COLO668 (cell line): ENCODE measurements around the gene DISC1.
A peak's percentile ranks its signal among the peaks of the same experiment; 100 is the strongest.
"Not testable (repeated sequence)": the region's sequence is repeated elsewhere in the genome, so short reads cannot be mapped to it uniquely, and the experiment has no call there.

ENCODE experiments used
- DNase-seq: peaks from one replicate; lab custom pipeline; 2025; ENCODE audit not compliant: unreplicated experiment; lab: John Stamatoyannopoulos, UW

The DISC1 gene

DNA sequence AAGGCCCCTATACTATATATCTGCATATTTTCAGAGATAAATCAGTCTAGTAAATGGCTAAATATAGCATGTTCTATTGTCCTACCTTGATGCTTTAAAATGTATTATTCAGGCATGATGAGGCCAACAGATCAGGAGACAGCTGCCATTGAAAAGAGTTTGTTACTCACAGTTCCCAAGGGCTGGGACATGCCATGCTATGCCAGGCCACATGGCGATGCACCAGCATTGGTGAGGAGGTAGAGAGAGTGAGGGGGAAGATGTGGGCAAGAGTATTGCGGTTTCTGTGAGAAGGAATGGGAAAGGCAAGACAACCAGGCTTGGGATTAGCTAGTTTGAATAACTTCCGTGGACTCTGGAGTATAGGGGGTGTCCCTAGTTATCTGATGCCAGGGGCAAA is 316.5 kb downstream of the DISC1 start:
- DNase-seq = no peak

DNA sequence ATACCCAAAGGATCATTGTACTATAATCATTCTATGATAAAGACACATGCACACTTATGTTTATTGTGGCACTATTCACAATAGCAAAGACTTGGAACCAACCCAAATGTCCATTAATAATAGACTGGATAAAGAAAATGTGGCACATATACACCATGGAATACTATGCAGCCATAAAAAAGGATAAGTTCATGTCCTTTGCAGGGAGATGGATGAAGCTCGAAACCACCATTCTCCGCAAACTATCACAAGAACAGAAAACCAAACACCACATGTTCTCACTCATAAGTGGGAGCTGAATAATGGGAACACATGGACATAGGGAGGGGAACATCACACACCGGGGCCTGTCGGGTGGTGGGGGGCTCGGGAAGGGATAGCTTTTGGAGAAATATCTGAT is 321.5 kb downstream of the DISC1 start:
- DNase-seq = not testable (repeated sequence)

DNA sequence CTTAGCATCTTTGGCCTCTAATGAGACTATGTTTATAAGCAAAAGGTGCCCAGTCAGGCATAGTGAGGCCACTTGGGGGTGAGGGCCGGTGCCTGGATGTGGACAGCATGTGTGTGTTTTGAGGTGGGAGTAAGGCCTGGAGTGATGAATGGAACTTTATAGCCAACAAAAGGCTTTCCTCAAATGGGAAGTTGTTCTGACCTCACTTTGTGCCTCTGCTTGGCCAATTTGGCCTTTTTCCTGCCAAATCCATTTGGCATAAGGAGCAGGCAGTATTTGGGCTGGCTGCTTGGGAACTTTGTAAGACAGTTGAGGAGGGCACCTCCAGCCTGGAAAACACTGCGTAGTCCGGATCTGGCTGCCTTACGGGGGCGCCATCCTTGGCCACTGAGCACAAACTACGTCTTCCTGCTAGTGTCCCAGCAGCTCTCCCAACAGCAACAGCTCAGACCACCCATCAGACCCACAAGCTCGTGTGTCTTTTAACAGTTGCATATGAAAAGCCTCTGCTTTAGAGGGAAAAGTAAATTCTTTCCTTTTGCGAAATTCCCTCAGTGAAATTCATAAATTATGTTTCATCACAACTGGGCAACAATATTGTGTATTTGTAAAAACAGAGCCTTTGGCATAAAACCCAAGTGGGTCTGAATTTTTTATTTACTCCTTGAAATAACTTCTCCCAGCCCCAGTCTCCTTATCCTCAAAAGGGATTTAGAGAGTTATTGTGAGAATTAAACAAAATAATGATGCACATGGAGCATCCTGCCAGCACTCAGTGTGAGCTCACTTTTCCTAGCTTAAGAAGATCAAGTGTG is 322.9 kb downstream of the DISC1 start:
- DNase-seq = no peak

DNA sequence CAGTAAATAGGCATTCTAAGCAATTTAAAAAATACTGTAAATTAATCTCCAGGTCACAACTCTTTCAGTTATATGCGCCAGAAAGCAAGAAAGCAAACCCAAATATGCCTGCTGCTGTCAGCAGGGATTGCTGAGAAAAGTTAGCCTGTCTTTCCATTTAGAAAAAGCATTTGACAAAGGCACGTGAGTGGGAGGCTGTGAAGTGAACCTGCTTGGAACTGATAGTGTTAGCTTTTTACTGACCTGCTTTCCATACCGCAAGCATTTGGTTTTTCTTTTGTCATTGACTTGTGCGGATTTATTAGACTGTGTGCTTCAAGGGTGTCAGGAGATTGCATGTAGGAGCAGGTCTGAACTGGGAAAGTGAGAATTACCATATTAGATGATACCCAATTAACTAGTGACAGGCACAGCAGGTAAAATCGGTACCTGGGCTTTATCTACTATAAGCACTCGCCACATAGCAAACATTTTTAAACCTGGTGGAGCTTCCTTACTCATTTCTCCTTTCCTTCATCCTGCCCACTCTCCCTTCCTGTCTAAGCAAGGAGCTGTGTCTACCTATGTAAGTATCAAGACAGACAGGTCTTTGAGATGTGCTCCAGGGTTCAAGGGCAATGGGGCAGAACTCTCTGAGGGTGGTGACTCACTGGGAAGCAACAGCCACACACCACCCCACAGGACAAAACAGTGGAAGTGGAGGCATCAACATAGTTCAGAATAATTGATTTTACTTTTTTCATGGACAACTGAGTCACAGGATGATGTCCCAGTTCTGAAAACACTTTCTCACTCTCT is 323.9 kb downstream of the DISC1 start:
- DNase-seq = no peak

DNA sequence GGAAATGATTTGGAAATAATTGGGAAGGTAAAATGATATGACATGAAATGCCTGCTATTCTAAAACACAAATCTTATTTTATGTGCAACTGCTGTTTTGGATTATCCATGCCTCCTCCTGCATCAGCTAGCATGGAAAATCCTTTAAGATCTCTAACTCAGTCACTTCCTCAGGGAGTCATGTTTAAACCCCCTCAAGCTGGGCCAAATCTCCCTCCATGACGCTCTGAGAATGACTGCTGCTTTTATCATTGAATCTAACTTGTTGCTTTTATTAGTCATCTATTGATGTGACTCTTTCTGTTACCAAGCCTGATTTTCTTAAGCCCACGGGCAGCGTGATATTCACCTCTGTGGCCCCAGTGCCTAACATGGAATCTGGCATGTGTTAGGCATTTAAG is 324.8 kb downstream of the DISC1 start:
- DNase-seq = no peak

DNA sequence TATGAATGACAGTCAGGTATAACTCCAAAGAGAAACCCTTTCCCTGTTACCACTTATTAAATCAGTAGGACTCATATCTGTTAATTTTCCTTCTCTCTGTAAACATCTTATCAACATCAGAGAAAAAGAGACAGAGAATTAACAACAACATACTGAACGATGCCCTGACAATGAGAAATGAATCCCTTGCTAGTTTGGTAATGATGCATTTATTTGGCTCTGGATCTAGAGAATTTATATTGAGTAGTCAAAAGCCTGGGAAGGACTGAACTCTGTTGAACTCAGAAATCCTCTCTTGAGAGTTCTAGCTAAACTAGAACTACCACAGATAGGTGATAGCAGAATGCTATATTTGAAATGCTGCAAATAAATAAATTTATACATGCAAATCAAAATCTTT is 325.6 kb downstream of the DISC1 start:
- DNase-seq = no peak

DNA sequence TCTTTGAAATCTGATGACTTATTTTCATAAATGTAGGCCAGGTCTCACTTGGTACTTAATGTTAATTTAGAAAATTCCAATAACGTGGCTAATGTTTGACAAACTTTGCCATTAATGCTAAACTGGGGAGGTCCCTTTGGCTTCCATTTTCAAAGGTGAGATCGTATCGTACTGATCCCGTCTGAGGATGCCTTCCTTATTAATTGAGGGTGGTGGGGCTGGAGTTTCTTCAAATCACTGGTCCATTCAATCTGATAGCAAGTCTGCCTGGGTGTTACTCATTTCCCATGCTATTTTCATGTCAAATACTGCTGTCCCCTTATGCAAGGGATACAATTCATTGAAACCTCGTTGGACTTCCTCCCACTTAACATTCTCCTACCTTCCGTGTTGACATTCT is 327.1 kb downstream of the DISC1 start:
- no peak for DNase-seq

DNA sequence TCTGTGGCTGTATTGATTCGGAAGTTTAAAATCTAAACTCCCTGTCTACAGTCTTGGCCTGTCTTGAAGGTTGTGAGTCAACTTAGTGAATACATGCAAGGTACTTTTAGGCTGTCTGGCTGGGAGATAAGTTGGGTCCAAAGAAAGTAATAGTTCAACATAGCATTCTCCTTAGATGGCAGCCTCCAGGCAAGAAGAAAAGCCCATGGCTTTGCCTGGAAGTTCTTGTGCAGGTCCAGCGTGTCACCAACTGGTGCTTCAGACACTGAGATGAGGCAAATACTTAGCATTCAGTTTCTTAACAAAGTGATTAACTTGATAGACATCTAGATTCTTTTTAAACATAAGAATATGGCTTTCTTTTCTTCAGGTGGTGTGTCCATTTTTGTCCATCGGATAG is 328.2 kb downstream of the DISC1 start:
- DNase-seq = no peak

DNA sequence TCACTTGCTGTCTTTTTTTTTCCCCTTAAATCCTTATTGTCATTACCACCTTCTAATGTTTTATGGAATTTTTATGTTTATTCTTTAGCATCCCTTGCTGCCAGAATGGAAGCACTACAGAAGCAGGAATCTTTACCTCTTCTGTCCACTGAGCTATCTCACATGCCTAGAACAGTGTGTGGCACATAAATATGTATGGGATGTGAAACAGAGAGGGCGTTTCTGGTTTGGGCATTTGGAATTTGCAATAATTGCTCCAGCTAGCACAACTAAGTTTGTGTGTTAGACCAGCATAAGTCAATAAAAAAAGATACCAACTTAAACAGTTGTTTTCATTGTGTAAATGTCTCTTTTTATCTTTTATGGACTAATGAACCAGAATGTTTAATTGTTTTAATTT is 330.8 kb downstream of the DISC1 start:
- DNase-seq = no peak

DNA sequence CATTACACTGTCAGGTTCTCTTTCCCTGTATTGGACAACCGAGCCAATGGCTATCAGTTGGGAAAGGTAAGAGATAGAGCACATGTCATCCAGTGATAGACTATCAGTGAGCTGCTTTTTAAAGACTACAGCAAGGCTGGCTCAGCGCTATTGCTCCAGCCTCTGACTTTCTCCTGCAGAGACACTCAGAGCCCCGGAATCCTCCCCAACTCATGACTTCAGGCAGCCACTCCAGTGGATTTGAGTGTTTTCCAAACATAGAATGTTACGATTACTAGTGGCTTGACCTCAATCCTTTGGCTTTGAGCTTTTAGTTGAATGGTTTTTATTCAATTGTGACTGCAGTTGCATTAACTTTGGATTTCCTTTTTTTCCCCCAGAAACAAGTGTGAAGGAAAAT is 331.9 kb downstream of the DISC1 start:
- DNase-seq = no peak

DNA sequence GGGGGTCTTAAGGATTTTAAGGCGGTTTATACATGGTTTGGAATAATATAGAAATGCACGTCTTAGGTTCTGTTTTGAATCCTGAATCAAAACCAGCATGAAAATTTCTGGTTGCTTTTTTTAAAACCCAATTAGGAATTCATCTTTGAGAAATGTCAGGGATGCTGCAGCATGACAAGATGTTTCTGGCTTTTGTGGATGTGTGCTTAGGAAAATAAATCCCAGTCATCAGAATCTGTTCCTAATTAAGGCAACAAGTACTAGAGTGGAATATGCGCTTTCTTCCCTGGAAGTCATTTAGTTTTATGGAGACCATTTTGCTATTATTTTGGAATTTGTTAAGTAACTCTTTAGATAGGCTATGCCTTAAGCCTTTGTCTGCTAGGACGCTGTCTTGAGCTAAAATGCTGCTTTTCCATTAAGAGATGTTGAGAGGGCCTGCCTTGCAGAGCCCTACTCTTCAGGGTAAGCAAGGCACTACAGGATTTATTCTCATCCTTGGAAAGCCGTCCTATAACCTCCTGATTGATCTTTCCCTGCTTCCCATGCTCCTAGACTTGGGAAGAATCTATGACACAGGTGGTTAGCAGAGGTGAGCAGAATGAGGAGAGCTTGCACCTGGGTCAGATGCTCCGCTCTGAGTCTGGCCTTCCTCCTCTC is 332.8 kb downstream of the DISC1 start:
- DNase-seq = no peak

DNA sequence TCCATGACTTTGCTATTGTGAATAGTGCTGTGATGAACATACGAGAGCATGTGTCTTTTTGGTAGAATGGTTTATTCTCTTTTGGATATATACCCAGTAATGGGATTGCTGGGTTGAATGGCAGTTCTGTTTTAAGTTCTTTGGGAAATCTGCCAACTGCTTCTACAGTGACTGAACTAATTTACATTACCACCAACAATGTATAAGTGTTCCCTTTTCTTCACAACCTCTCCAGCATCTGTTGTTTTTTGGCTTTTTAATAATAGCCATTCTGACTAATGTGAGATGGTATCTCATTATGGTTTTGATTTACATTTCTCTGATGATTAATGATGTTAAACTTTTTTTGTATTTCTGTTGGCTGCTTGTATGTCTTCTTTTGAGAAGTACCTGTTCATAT is 335.2 kb downstream of the DISC1 start:
- not testable (repeated sequence) for DNase-seq

DNA sequence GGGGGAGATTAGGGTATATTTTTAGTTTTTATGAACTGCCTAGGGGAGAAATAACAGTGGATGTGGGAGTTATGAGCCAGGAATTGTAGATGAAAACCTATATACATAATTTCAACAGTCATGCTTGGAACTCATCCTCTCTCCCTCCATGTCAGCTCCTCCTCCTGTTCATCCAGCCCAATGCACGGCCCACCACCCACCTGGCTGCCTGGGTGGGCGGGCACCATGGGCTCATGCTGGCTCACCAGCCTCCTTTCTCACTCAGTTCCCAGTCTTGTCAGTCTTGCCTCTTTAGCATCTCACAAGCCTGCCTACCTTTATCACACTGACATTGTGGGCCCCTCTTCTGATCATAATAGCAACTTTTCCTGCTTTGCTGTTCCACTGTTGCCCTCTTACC is 336.0 kb downstream of the DISC1 start:
- DNase-seq = no peak

DNA sequence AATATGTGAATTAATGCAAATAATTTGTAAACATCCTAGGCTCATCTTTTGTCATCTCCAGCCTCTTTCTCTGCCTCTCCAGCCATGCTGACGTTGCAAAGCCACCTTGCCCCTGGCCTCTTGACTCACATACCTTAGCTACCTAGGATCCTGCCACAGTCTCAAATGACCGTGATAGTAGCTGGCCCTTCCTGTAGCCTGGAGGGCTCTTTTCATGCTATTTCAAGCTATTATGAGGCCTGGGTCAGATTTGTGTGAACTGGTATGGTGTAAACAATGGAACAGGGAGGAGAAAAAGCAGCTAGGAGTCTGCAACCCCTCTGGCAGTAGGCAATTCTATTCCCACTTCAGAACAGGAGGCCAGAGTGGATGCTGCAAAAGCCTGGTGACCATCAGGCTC is 337.7 kb downstream of the DISC1 start:
- no peak for DNase-seq

DNA sequence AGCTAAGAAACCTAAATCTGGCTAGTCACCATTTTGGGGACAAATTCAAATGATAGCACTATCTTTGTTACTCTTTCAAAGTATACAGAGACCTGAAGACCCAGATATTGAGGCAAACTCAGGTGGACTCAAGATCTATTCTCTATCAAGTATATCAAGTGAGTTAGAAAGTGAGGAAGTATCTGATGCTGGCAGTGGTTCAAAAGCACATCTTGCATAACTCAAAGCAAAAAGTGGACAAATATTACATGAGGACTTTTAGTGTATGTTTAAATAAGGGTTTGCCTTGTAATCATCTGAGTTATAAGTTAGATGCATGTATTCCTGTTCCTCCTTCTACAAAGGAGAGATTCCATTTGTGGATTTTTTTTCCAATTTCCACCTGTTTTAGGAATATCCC is 338.4 kb downstream of the DISC1 start:
- no peak for DNase-seq

DNA sequence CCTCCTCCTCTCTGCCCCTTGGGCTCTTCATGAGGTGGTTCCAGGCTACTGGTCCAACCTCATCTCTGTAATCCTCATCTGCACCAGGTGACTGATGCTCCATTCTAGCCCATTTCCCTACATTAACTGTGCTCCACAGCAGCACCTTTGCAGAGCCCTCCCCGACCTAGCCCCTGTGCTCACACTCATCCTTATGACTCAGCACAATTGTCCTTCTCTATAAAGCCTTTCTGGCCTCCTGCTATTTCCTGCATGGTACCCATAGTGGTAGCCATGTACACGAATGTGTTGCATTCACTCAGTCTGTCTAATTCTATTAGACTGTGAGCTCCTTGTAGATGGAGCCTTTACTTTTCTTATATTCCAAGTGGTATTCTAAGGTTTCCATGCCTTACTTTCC is 339.0 kb downstream of the DISC1 start:
- DNase-seq = no peak

DNA sequence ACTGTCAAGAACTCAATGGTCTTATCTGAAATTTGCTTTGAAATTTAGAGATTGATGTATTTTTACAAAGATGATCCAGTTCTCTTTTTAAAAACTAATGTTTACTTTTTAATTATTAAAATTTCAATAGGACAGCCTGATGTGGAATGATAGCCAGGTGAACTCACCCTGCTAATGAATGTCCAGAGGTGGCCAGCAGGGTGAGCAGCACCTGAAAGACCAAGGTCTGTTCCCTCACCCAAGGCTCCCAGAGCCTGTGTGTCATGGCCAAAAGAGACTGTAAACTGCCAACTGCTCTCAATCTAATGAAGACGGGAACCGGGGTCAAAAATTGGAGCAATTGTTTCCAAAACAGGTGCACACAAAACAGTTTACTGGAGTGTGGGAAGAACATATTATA is 340.4 kb downstream of the DISC1 start:
- DNase-seq = no peak

DNA sequence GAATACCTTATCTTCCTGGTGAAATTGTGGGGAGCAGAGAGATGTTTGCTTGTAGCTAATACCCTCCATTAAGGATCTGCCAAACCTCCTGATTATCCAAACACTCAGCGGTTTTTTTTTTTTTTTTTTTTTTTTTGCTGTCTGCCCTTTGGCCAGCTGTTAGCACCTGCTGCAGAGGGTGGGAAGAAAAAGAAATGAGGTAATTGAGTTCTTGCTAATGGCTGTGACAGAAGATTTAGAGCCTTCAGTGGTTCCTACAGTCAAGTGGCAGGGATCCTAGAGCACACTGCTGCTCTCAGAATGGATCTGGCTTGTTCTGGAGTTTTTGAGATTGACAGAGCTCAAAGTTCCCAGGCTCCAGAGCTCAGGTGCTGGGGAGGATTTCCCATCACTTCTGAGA is 342.5 kb downstream of the DISC1 start:
- DNase-seq = peak; percentile 28

DNA sequence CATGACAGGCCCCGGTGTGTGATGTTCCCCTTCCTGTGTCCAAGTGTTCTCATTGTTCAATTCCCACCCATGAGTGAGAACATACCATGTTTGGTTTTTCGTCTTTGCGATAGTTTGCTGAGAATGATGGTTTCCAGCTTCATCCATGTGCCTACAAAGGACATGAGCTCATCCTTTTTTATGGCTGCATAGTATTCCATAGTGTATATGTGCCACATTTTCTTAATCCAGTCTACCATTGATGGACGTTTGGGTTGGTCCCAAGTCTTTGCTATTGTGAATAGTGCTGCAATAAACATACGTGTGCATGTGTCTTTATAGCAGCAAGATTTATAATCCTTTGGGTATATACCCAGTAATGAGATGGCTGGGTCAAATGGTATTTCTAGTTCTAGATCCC is 343.2 kb downstream of the DISC1 start:
- not testable (repeated sequence) for DNase-seq

DNA sequence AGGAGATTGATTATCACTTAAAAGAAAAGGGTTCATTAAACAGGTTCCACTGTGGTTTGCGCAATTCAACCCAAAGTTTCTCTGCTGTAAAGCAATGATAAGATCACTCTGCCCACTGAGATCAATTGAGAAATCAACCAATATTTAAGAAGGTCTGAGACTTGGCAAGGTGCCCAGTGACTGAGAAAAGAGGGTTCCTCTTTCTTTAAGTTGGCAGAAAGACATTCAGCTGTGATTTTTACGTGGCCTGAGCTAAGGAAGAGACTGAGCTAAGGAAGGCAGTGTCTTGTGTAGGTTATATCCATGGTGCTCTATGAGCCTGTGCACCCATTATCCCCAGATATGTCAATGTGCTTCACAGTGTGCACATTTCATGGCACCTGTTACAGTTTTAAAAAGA is 344.1 kb downstream of the DISC1 start:
- no peak for DNase-seq

DNA sequence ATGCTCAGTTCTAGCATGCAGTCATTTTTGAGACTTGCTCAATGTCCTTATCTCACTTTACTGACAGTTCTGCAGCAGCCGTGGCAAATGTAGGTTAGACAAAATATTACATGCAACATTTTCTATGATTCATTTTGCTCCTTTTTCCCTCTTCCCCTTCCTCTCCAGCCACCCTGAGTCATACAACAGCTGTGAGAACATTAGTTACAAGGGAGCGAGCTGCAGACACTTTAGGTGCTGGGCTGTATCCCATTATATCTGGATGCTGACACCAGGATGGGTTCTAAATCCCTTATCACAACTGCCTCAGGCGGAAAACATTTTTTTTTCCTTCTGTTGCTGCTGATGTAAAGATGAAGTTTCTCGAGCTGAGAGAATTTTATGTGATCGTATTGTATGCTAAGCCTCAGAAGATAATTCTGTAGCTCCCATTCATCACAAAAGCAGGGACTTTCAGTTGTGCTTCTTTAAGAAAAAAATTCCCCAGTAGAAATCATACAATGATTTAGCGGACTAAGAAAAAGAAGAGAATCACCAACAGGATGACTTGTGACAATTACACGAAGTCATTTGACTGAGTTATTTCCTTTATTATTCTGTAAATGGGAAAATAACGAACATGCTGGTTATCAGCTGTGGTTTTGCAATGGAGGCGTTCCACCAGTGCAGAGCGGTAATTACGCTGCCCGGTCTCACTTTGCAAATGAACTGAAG is 345.0 kb downstream of the DISC1 start:
- DNase-seq = no peak

DNA sequence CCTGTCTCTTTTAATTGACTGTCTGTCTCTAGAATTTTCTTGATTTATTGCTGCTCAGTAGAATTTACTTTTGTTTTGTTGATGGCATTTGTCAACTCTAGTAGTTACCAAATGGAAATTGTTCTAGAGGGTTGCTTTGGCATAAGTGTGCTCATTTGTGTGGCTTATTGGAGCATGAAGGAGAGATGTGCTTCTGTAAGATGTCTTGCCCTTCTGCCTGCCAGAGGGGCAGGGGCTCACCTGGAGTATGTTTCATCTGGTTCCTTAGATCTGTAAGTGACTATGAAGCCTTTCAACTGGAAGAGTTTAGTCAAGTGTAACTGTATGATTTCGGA is 345.5 kb downstream of the DISC1 start:
- DNase-seq = no peak
